LNCaP clone FGC (cell line): ENCODE results near the gene NRARP.

Source experiments
- DNase-seq: peaks from one replicate; pipeline ENCODE4 v3.0.0-alpha.2; 2011; ENCODE audit warnings: low read depth
- H3K4me3 ChIP-seq: 2 replicates; pipeline ENCODE4 v1.5.1; 2011; ENCODE audit warnings: mild to moderate bottlenecking, low read depth, low read length, control low read depth
- TF ChIP-seq, protein P1 (sequence below): IDR thresholded peaks from 2 replicates; pipeline ENCODE4 v1.5.1; 2012; ENCODE audit warnings: mild to moderate bottlenecking; ENCODE audit not compliant: control insufficient read depth, insufficient read depth; ENCODE audit errors: extremely low read depth

NRARP gene

DNA sequence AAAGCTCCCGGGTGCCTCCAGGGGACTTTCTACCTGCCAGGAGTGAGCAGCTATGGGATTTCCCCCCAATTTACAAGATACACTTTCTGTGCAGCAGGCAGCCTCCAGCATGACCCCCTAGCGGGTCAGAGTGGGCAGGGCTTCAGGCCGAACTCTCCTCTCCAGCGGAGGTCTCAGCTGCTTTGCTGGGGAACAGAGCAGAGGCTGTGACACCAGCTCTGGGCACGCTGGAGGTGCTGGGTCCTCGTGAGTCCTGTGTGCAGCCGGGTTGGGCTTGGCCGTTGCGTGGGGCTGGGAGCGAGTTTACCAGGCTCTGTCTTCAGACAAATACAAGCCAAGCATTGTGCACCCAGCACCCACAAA, 2.9 kb downstream of the NRARP start:
- TF ChIP-seq, protein P1, sequence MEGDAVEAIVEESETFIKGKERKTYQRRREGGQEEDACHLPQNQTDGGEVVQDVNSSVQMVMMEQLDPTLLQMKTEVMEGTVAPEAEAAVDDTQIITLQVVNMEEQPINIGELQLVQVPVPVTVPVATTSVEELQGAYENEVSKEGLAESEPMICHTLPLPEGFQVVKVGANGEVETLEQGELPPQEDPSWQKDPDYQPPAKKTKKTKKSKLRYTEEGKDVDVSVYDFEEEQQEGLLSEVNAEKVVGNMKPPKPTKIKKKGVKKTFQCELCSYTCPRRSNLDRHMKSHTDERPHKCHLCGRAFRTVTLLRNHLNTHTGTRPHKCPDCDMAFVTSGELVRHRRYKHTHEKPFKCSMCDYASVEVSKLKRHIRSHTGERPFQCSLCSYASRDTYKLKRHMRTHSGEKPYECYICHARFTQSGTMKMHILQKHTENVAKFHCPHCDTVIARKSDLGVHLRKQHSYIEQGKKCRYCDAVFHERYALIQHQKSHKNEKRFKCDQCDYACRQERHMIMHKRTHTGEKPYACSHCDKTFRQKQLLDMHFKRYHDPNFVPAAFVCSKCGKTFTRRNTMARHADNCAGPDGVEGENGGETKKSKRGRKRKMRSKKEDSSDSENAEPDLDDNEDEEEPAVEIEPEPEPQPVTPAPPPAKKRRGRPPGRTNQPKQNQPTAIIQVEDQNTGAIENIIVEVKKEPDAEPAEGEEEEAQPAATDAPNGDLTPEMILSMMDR = no peak
- peak overlapping the region; percentile 63 for H3K4me3 ChIP-seq
- no peak for DNase-seq

DNA sequence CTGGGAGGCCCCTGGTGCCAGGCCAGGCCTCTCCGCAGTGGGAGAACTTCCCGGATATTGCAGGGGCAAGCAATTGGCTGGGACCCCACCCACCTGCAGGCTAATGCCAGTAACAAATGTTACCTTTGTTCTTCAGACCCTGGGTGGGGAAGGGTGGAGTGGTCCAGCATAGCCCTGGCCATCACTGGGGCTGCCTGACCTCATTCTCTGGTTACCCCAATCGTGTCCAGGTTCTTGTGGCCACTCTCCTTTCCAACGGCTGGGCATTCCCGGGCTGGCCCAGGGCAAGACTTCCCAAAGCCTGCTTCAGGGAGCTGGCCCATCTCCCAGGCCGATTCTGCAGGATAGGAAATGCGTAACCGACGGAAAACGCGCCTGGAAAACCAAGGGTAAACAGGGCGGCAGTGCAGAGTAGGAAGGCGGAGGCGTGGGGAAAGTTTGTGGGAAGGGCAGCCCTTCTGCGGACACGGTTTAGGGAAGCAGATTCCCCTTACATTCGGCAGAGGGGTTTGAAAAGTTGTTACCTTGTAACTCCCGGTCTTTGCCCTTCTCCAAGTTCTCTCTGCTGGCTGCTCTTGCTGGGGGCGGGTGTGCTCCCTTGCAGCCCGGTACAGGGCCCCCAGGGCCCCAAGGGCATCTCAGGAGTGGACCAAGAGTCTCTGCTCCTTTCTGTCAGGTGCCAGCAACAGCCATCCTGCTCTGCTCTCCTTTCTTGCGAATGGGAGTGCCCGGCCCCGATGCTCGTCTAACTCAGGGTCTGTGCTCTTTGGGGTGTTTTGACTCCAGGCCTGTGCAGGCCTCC, 3.5 kb downstream of the NRARP start:
- peak overlapping the region; percentile 63 for H3K4me3 ChIP-seq
- TF ChIP-seq, protein P1 = no peak
- DNase-seq = no peak

DNA sequence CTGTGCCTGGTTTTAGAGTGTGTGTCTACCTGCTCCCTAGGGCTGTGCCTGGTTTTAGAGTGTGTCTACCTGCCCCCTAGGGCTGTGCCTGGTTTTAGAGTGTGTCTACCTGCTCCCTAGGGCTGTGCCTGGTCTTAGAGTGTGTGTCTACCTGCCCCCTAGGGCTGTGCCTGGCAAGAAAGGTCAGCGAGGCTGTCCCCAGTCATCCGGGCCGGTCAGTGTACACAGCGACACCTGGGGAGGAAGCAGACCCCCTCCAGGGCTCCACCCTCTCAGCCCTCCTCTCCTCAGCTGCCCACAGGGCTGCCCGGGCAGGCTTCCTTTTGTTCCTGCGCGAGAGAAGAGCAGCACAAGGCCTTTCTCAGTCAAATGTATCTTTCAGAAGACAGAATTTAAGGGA, 4.1 kb downstream of the NRARP start:
- H3K4me3 ChIP-seq = peak overlapping the region; percentile 25
- no peak for DNase-seq
- TF ChIP-seq, protein P1 = 0 out of 2 replicates have a peak, but pooled peaks have one; percentile 0

DNA sequence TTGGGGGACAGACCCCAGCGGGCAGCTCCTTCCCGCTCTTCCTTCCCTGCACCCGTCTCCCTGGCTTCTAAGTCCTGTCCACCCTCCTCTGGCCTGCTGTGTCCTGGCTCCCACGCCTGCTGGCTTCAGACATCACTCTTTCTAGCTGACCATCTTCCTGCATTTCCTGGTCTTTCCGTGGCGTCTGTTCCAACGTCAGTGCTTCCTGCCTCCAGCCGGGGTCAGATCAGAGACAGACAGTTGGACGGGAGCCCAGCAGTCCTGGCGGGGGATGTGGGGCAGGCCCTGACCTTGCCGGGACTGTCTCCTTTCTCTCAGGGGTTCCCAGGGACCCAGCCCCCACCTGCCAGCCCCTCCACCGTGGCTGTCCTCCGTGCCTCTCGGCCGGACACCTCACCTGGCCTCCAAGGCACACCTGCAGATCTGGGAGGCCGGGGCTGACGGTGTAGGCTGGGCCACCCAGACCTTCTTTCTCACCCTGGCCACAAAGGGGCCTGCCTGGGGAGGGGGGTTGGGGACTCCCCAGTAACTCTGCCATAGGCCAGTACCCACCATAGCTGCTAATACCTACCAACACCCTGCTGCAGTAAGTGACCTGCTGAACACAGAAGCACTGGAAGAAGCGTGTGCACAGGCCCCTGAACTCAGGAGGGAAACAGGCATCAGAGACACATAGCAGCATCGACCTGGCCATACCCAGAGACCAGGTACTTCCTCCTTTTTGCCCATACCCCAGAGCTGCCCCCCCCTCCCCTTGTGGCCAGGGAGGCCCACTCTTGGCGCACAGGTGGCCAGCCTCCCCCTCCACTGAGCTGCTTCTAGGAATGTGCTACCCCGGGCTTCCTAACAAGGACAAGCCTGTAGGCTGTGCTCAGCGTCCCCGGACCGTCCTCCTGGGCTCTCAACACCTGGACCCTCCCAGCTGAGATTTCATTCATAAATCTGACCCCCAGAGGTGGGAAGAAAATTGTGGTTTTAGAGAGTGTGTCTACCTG, 5.1 kb downstream of the NRARP start:
- TF ChIP-seq, protein P1 = no peak
- no peak overlapping the region for H3K4me3 ChIP-seq
- DNase-seq = no peak

DNA sequence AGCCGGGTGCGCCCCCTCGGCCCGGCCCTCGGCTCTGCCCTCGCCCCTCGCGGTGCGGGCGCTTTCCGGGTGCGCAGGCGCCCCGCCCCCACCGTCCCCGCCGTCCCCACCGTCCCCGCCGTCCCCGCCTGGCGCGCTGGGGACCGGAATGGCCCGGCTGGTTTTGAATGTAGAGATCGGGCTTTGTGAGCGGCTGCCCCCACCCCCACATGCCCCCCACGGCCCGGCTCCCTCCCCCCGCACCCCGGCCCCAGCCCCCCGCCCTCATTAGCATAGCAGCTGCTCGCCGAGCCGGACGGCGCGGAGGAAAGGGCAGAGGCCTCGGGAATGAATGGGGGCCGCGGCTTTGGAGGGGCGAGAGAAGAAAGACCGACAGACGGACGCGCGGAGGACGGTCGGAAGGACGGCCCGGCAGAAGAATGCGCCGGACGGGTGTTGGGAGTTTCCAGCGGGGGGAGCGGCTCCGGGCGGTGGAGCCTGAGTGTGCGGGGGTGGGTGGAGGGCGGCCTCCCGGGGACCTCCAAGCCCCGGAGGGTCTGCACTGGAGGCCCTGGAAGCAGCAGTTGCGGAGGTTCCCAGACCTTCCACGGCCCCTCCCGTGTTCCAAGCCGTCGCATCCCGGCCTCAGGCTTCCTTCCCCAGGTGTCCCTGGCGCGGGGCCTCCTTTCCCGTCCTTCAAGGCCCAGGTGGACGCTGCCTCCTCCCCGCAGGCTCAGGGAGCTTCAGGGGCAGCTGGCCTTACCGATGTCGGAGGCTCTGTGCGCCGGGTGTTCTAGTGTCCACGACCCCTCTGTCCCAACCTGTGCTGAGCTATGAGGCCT, 6.0 kb downstream of the NRARP start:
- H3K4me3 ChIP-seq = no peak overlapping the region
- no peak for DNase-seq
- TF ChIP-seq, protein P1 = no peak

DNA sequence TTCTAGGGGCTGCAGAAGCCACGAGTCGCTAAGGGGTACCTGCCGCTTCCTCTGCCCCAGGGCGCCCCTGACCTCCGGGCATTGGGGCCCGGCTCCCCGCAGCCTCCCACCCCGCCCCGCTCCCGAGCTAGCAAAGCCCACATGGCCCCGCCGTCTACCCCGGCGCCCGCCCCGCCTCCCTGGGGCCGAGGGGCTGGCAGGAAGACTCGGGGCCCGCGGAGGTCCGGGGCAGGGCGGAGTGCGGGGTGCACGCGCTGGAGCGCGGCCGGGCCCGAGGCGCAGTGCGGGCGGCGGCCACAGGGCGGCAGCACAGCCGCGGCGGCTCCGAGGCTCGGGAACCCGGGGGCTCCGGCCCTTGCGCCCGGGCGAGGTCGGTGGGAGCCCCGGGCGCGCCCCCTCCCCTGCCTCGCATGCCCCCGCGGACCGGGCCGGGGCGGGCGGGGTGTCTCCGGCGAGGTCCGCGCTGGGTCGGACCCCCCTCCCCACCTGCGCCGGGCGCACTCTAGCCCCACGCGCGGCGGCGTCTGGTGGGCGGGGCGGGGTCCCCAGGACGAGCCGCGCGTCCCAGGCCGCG, 6.7 kb downstream of the NRARP start:
- H3K4me3 ChIP-seq = no peak overlapping the region
- no peak for DNase-seq
- TF ChIP-seq, protein P1 = peak; percentile 84
